B cell (primary cell): ENCODE data around the gene TMEM86B. TPM values are rescaled to one million over a fixed set of nuclear protein-coding genes. Genes with fewer than 3 reads are reported as not detected.

Experiments used
- ATAC-seq: fragments of 200-7000 bp; cut with Tn5 transposase; one replicate; pipeline ENCODE4 v1.10.0; 2021; ENCODE audit warnings: low read depth, mild to moderate bottlenecking, moderate number of reproducible peaks, moderate library complexity
- CTCF ChIA-PET: fragments of 350-600 bp; sonication (Branson Sonifier 250); formaldehyde crosslinking; loops from one replicate; lab custom pipeline; 2021; ENCODE audit warnings: antibody characterized with exemption, inconsistent platforms; lab: Charles Lee
- POLR2A ChIA-PET: fragments of 350-600 bp; sonication (Branson Sonifier 250); formaldehyde crosslinking; loops from one replicate; lab custom pipeline; 2021; ENCODE audit warnings: antibody characterized with exemption; lab: Charles Lee
- DNase-seq: peaks from one replicate; pipeline ENCODE4 v3.0.0; 2013
- H2AFZ ChIP-seq: 2 replicates; pipeline ENCODE4 v1.6.1; 2012; ENCODE audit warnings: mild to moderate bottlenecking, low read depth, low read length; ENCODE audit not compliant: insufficient read depth, poor library complexity, severe bottlenecking
- H3K27ac ChIP-seq, 2 donors: 1 replicate in 1 of 2; 2 replicates in 1 of 2; pipeline ENCODE4 v1.5.1; 2012 to 2013; ENCODE audit warnings: low read length in 2 of 2, mild to moderate bottlenecking in 2 of 2, moderate library complexity in 1 of 2
- H3K27me3 ChIP-seq, 4 experiments: fragments of 200-600 bp in 1 of 4; sonication (generic) in 1 of 4; replicated peaks in 1 of 4; 1 replicate in 2 of 4; 2 replicates in 2 of 4; pipeline versions ENCODE4 v1.6.1 to v1.7.0; 2013 to 2016; ENCODE audit warnings: low read length in 3 of 4, mild to moderate bottlenecking in 2 of 4, mixed read lengths in 1 of 4, moderate library complexity in 1 of 4; ENCODE audit not compliant: insufficient read depth in 4 of 4, control insufficient read depth in 3 of 4; ENCODE audit errors: control extremely low read depth in 1 of 4
- H3K36me3 ChIP-seq, 2 experiments: replicated peaks in 1 of 2; 1 replicate in 1 of 2; 2 replicates in 1 of 2; pipeline versions ENCODE4 v1.6.1 to v1.7.1; 2013; ENCODE audit warnings: low read length in 1 of 2; ENCODE audit not compliant: insufficient read depth in 2 of 2, control insufficient read depth in 1 of 2; ENCODE audit errors: control extremely low read depth in 1 of 2, extremely low read depth in 1 of 2
- H3K4me1 ChIP-seq, 2 donors: fragments of 200-600 bp in 1 of 2; sonication (generic) in 1 of 2; 1 replicate in 1 of 2; 2 replicates in 1 of 2; pipeline versions ENCODE4 v1.5.1 to v1.6.1; 2013 to 2017; ENCODE audit warnings: low read length in 2 of 2; ENCODE audit not compliant: control insufficient read depth in 2 of 2, insufficient read depth in 2 of 2
- H3K4me2 ChIP-seq: replicated peaks from 2 replicates; pipeline ENCODE3; 2012; ENCODE audit warnings: mild to moderate bottlenecking, low read depth, low read length; ENCODE audit not compliant: poor library complexity, severe bottlenecking
- H3K4me3 ChIP-seq, 5 experiments: fragments of 200-600 bp in 1 of 5; sonication (generic) in 1 of 5; 1 replicate in 3 of 5; 2 replicates in 2 of 5; pipeline versions ENCODE4 v1.5.1 to v1.7.0; 2011 to 2016; ENCODE audit warnings: low read length in 4 of 5, mild to moderate bottlenecking in 4 of 5, low read depth in 2 of 5, control low read depth in 1 of 5, moderate library complexity in 1 of 5; ENCODE audit not compliant: insufficient read depth in 1 of 5; ENCODE audit errors: control extremely low read depth in 1 of 5, extremely low read depth in 1 of 5
- H3K79me2 ChIP-seq: fragments of 200-600 bp; sonication (generic); one replicate; pipeline ENCODE4 v1.6.0; 2016; ENCODE audit warnings: low read length; ENCODE audit not compliant: control insufficient read depth, insufficient read depth
- H3K9ac ChIP-seq: fragments of 200-600 bp; sonication (generic); 2 replicates; pipeline ENCODE4 v1.6.1; 2017; ENCODE audit warnings: mild to moderate bottlenecking, low read length, moderate library complexity
- H3K9me3 ChIP-seq, 3 donors: one replicate each; pipeline versions ENCODE4 v1.6.1 to v1.7.1; 2013; ENCODE audit warnings: low read length in 2 of 3; ENCODE audit not compliant: control insufficient read depth in 2 of 3, insufficient read depth in 1 of 3; ENCODE audit errors: control extremely low read depth in 1 of 3
- H4K20me1 ChIP-seq: 2 replicates; pipeline ENCODE4 v1.6.0; 2012; ENCODE audit warnings: mild to moderate bottlenecking, low read length; ENCODE audit not compliant: insufficient read depth, control insufficient read depth, poor library complexity, severe bottlenecking
- H3K27ac Mint-ChIP-seq: one replicate; pipeline ENCODE4 v1.8.0; 2021; ENCODE audit warnings: mixed read lengths
- H3K27me3 Mint-ChIP-seq: one replicate; pipeline ENCODE4 v1.8.0; 2021; ENCODE audit warnings: mixed read lengths
- H3K4me1 Mint-ChIP-seq: one replicate; pipeline ENCODE4 v1.8.0; 2021; ENCODE audit warnings: mixed read lengths
- H3K4me3 Mint-ChIP-seq: one replicate; pipeline ENCODE4 v1.8.0; 2021; ENCODE audit warnings: mixed read lengths
- H3K9me3 Mint-ChIP-seq: one replicate; pipeline ENCODE4 v1.8.0; 2022; ENCODE audit warnings: mixed read lengths; ENCODE audit not compliant: insufficient read depth
- EZH2 ChIP-seq: IDR thresholded peaks from 2 replicates; pipeline ENCODE4 v1.6.1; 2012; ENCODE audit warnings: borderline replicate concordance, low read depth, mild to moderate bottlenecking, moderate library complexity, low read length; ENCODE audit not compliant: insufficient read depth, poor library complexity, severe bottlenecking
- WGBS: methylation state at CpG from one replicate; pipeline ENCODE4 v1.1.5; 2013; ENCODE audit warnings: missing lambda C conversion rate; ENCODE audit not compliant: insufficient coverage; 5-methylcytosine and 5-hydroxymethylcytosine counted together
- intact Hi-C: fragments of 100-400 bp; cut with micrococcal nuclease; formaldehyde crosslinking; loops from one replicate; pipeline ENCODE4 v1.10.0; 2022
- polyA plus RNA-seq: library from polyadenylated mRNA; depleted of rRNA; stranded (reverse); fragments of >200 nt; gene quantifications from 2 replicates; pipeline ENCODE4 v1.2.3, GENCODE V29; 2012
- total RNA-seq, 2 donors: library from RNA; stranded (reverse); fragments of 120-200 nt in 1 of 2; gene quantifications; 1 replicate in 1 of 2; 2 replicates in 1 of 2; pipeline versions ENCODE4 v1.2.3 to v1.2.4, GENCODE V29; 2013 to 2022
- TF ChIP-seq, protein P1 (sequence below): fragments of 200-600 bp; IDR thresholded peaks from one replicate; pipeline ENCODE4 v1.8.0; 2022; ENCODE audit warnings: antibody characterized with exemption, mild to moderate bottlenecking

Gene TMEM86B
- total and polyA plus RNA-seq, 2 donors (not counting 1 experiment from before 2014, with no cell fraction given) = 13.6 to 20.7 TPM

DNA sequence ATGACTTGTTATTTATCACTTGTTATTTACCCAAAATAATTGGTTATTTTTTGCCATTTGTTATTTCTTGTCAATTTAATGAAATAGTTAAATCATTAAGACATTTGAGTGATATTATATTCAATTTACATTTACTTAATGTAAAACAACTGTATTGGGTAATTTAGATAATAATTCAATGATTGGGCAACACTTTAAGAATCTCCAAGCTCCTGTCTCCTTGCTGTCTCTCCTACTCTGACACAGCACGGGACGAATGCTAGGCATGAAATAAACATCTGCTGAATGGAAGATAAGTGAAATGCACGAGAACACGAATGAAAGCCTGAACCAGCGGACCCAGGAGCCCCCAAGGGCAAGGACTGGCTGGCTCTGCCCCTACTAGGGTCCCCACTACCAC is 36.0 kb upstream of the TMEM86B start:
- H3K4me3 ChIP-seq = no peak overlapping the region
- H3K79me2 ChIP-seq = peaks cover 57% of the 10 kb centered on the region
- H3K4me3 Mint-ChIP-seq = no peak overlapping the region
- peaks cover 8 to 9% of the 10 kb centered on the region in 2 donors for H3K4me1 ChIP-seq
- no peaks in the 10 kb centered on the region for H3K9me3 ChIP-seq
- CTCF ChIA-PET = no interaction called here
- H3K4me1 Mint-ChIP-seq = peaks cover 15% of the 10 kb centered on the region
- no peak overlapping the region for H3K27ac Mint-ChIP-seq
- TF ChIP-seq, protein P1, sequence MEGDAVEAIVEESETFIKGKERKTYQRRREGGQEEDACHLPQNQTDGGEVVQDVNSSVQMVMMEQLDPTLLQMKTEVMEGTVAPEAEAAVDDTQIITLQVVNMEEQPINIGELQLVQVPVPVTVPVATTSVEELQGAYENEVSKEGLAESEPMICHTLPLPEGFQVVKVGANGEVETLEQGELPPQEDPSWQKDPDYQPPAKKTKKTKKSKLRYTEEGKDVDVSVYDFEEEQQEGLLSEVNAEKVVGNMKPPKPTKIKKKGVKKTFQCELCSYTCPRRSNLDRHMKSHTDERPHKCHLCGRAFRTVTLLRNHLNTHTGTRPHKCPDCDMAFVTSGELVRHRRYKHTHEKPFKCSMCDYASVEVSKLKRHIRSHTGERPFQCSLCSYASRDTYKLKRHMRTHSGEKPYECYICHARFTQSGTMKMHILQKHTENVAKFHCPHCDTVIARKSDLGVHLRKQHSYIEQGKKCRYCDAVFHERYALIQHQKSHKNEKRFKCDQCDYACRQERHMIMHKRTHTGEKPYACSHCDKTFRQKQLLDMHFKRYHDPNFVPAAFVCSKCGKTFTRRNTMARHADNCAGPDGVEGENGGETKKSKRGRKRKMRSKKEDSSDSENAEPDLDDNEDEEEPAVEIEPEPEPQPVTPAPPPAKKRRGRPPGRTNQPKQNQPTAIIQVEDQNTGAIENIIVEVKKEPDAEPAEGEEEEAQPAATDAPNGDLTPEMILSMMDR = no peak
- no peak for TF ChIP-seq EZH2
- no peak overlapping the region for H3K27ac ChIP-seq
- H3K36me3 ChIP-seq = peaks cover 0 to 2% of the 10 kb centered on the region in 2 experiments
- WGBS = 87% methylated on average over 3 of the region's 5 CpGs
- no peak overlapping the region for H3K9ac ChIP-seq
- H2AFZ ChIP-seq = no peak overlapping the region
- no peak for ATAC-seq
- no peaks in the 10 kb centered on the region for H3K9me3 Mint-ChIP-seq
- no peak for DNase-seq
- intact Hi-C loops = no loop called here
- no peaks in the 10 kb centered on the region for H4K20me1 ChIP-seq
- POLR2A ChIA-PET = interaction anchor here (1.1 kb wide), 1 partner anchor 10 kb away, joined by 3 read pairs; no protein-coding TSS in a partner anchor
- H3K27me3 ChIP-seq = no peaks in the 10 kb centered on the region
- H3K4me2 ChIP-seq = no peak overlapping the region
- H3K27me3 Mint-ChIP-seq = no peaks in the 10 kb centered on the region

DNA sequence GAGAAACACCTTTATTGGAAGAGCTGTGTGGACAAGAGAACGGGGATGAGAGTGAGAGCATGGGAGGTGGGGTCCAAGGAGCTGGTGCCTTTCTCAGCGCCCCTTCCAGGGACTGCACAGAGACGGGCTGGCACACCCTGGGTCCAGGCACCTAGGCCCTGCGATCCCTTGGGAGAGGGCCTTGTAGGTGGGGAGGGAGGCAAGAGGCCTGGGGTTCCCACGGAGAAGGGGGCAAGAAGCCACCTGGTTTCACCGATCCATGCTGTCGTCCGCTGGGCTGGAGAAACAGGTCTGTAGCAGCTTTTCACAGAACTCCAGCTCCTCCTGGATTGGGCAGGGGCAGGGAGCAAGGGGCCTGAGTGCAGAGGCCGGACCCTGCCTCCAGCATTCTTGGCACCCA is 33.8 kb upstream of the TMEM86B start:
- intact Hi-C loops = no loop called here
- POLR2A ChIA-PET = interaction anchor here (0.6 kb wide), 1 partner anchor 214 kb away, joined by 3 read pairs; the partner anchor contains the start of gene ZNF628
- peaks cover 12 to 16% of the 10 kb centered on the region in 2 donors for H3K4me1 ChIP-seq
- no peak overlapping the region for H3K27ac ChIP-seq
- Mint-ChIP-seq H3K9me3 (no peaks in the 10 kb centered on the region), H3K4me1 (peaks cover 22% of the 10 kb centered on the region), H3K27ac (no peak overlapping the region), H3K27me3 (no peaks in the 10 kb centered on the region), H3K4me3 (no peak overlapping the region)
- no peak overlapping the region for H2AFZ ChIP-seq
- H3K79me2 ChIP-seq = peaks cover 51% of the 10 kb centered on the region
- no peaks in the 10 kb centered on the region for H3K9me3 ChIP-seq
- CTCF ChIA-PET = interaction anchor here (0.6 kb wide), 1 partner anchor 321 kb away, joined by 3 read pairs; no protein-coding TSS in a partner anchor
- no peak for DNase-seq
- H3K4me2 ChIP-seq = no peak overlapping the region
- no peak for ATAC-seq
- H3K36me3 ChIP-seq = peaks cover 0 to 2% of the 10 kb centered on the region in 2 experiments
- no peak overlapping the region for H3K9ac ChIP-seq
- TF ChIP-seq, protein P1 = no peak
- no peak for TF ChIP-seq EZH2
- H3K27me3 ChIP-seq = no peaks in the 10 kb centered on the region
- no peak overlapping the region for H3K4me3 ChIP-seq
- 99% methylated on average over 9 of the region's 9 CpGs for WGBS
- peaks cover 8% of the 10 kb centered on the region for H4K20me1 ChIP-seq
